Type B pancreatic cell (in vitro differentiated cells): ENCODE results near the gene CDC25C. TPM values are rescaled to one million over a fixed set of nuclear protein-coding genes. Genes with fewer than 3 reads are reported as not detected.

ENCODE experiments used
- DNase-seq: peaks from one replicate; pipeline ENCODE4 v3.0.0; 2021; ENCODE audit warnings: mixed read lengths; ENCODE audit not compliant: unreplicated experiment; ENCODE audit errors: extremely low spot score
- H3K27ac Mint-ChIP-seq: 2 replicates; pipeline ENCODE4 v1.8.0; 2021; ENCODE audit warnings: mild to moderate bottlenecking, mixed read lengths
- H3K27me3 Mint-ChIP-seq: 2 replicates; pipeline ENCODE4 v1.8.0; 2021; ENCODE audit warnings: mixed read lengths
- H3K36me3 Mint-ChIP-seq: 2 replicates; pipeline ENCODE4 v1.8.0; 2021; ENCODE audit warnings: mixed read lengths
- H3K4me1 Mint-ChIP-seq: one replicate; pipeline ENCODE4 v1.8.0; 2021; ENCODE audit warnings: mixed read lengths; ENCODE audit not compliant: unreplicated experiment
- H3K4me3 Mint-ChIP-seq: 2 replicates; pipeline ENCODE4 v1.8.0; 2021; ENCODE audit warnings: mild to moderate bottlenecking, mixed read lengths
- H3K9me3 Mint-ChIP-seq: 2 replicates; pipeline ENCODE4 v1.8.0; 2021; ENCODE audit warnings: mixed read lengths
- total RNA-seq: library from RNA; stranded (reverse); gene quantifications from 2 replicates; pipeline ENCODE4 v1.2.1, GENCODE V29; 2021; ENCODE audit warnings: low replicate concordance
- TF ChIP-seq, protein P1 (sequence below): fragments of 200-600 bp; sonication (generic); conservative IDR thresholded peaks from 2 replicates; pipeline ENCODE4 v1.5.0; 2021; ENCODE audit warnings: antibody characterized with exemption, mild to moderate bottlenecking

The CDC25C gene
- total RNA-seq, 1 donor from 2014 or later = 17.2 TPM

DNA sequence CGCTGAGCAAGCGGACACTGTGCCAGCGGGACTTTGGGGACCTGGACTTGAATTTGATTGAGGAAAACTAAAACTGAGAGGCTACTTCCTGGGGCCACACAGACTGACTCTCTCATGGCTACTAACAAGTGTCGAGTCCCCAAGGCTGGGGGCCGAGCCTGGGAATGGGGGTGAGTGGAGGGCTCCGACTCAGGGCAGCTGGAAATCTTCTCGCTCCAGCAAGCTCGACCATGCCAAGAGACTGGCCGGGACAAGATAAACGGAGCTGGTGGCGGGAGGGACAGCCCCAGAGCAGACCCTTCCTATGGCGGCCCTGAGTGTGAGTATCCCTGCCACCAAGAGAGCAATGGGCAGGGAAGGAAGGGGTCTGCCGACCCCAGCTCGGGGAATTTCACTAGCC is 15.3 kb upstream of the CDC25C start:
- Mint-ChIP-seq H3K27me3 (no peaks in the 10 kb centered on the region), H3K27ac (no peak overlapping the region), H3K4me3 (no peak overlapping the region), H3K4me1 (peaks cover 6% of the 10 kb centered on the region), H3K36me3 (peaks cover 35% of the 10 kb centered on the region), H3K9me3 (peaks cover 8% of the 10 kb centered on the region)
- TF ChIP-seq, protein P1, sequence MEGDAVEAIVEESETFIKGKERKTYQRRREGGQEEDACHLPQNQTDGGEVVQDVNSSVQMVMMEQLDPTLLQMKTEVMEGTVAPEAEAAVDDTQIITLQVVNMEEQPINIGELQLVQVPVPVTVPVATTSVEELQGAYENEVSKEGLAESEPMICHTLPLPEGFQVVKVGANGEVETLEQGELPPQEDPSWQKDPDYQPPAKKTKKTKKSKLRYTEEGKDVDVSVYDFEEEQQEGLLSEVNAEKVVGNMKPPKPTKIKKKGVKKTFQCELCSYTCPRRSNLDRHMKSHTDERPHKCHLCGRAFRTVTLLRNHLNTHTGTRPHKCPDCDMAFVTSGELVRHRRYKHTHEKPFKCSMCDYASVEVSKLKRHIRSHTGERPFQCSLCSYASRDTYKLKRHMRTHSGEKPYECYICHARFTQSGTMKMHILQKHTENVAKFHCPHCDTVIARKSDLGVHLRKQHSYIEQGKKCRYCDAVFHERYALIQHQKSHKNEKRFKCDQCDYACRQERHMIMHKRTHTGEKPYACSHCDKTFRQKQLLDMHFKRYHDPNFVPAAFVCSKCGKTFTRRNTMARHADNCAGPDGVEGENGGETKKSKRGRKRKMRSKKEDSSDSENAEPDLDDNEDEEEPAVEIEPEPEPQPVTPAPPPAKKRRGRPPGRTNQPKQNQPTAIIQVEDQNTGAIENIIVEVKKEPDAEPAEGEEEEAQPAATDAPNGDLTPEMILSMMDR = no peak
- DNase-seq = no peak

DNA sequence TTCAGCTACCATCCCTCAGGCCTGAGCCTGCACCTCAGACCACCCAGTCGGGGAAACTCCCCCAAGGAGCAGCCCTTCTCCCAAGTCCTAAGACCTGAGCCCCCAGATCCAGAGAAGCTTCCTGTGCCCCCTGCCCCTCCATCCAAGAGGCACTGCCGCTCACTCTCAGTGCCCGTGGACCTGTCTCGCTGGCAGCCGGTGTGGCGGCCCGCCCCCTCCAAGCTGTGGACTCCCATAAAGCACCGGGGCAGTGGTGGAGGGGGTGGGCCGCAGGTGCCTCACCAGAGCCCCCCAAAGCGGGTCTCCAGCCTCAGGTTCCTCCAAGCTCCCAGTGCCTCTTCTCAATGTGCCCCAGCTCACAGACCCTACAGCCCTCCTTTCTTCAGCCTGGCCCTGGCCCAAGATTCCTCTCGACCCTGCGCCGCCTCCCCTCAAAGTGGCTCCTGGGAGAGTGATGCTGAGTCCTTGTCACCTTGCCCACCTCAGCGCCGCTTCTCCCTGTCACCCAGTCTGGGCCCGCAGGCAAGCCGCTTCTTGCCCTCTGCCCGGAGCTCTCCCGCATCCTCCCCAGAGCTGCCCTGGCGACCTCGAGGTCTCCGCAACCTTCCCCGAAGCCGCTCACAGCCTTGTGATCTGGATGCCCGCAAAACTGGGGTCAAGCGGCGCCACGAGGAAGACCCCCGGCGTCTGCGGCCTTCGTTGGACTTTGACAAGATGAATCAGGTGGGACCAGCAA is 13.5 kb upstream of the CDC25C start:
- peaks cover 35% of the 10 kb centered on the region for H3K36me3 Mint-ChIP-seq
- TF ChIP-seq, protein P1 = no peak
- H3K9me3 Mint-ChIP-seq = no peaks in the 10 kb centered on the region

DNA sequence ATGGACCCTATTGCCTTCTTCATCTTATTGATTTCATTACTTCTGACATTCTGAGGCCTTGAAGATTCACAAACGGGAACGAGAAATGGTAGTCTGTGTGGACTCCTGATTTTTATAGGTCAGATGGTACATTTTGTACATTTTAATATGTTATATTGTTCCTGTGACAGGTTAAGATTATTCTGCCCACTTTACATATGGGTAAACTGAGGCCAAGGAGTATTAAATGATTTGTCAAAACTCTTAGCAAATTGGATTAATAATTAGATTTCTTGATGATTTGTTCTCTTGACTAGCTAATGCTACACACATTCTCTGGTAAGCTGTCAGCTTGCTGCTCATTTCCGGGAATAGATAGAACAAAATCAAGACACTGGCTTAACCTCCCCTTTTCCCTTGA is 8.4 kb upstream of the CDC25C start:
- Mint-ChIP-seq H3K4me1 (peaks cover 32% of the 10 kb centered on the region), H3K4me3 (peak overlapping the region; percentile 91), H3K36me3 (peaks cover 22% of the 10 kb centered on the region), H3K27me3 (no peaks in the 10 kb centered on the region), H3K9me3 (no peaks in the 10 kb centered on the region), H3K27ac (peak overlapping the region; percentile 89)
- DNase-seq = no peak
- TF ChIP-seq, protein P1 = no peak

More for the DNA sequence above, 13.5 kb upstream of the CDC25C start:
- Mint-ChIP-seq H3K27me3 (no peaks in the 10 kb centered on the region), H3K27ac (no peak overlapping the region), H3K4me1 (peaks cover 19% of the 10 kb centered on the region), H3K4me3 (no peak overlapping the region)
- no peak for DNase-seq

DNA sequence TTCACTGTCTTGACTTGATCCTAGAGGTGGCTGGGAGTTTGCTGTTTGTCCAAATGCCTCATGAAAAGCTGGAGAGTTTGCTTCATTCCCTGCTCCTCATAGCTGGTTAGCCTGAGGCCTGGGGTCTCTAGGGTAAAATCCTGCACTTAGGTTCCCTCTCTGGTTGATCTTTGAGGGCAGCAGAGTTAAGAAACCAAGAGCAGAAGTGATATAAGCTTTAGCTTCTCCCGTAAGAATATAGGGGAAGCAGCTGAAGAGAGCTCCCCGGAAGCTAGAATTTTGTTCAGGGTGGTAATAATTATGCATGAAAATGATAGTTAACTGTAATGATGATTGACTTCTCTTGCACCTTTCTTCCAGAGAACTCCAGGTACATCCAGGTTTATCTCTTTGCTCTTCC is 7.9 kb upstream of the CDC25C start:
- no peak for DNase-seq
- no peaks in the 10 kb centered on the region for H3K27me3 Mint-ChIP-seq
- H3K9me3 Mint-ChIP-seq = no peaks in the 10 kb centered on the region
- H3K27ac Mint-ChIP-seq = peak overlapping the region; percentile 89
- TF ChIP-seq, protein P1 = no peak
- H3K4me3 Mint-ChIP-seq = peak overlapping the region; percentile 91
- H3K36me3 Mint-ChIP-seq = peaks cover 21% of the 10 kb centered on the region
- H3K4me1 Mint-ChIP-seq = peaks cover 32% of the 10 kb centered on the region

DNA sequence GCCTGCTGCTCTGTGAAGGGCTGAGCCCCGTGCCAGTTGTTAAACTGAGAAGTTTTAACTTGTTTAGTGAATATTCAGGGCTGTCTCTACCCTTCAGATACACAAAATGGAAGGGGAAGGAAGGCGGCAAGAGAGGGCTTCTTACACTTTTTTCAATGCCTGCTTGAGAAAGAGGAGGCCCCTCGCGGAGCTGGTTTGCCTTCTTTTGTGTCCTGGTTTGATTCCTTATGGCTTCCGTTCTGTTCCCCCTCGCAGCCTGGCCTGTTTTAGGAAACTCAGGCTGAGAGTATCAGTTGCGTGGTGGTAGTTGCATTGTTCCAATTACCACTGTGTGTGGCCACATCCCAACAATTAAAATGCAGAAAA is 7.5 kb upstream of the CDC25C start:
- peaks cover 17% of the 10 kb centered on the region for H3K36me3 Mint-ChIP-seq
- H3K4me3 Mint-ChIP-seq = peak overlapping the region; percentile 91
- H3K4me1 Mint-ChIP-seq = peaks cover 32% of the 10 kb centered on the region
- no peaks in the 10 kb centered on the region for H3K27me3 Mint-ChIP-seq
- peak overlapping the region; percentile 89 for H3K27ac Mint-ChIP-seq
- TF ChIP-seq, protein P1 = no peak
- no peak for DNase-seq
- H3K9me3 Mint-ChIP-seq = no peaks in the 10 kb centered on the region
